ENCODE measurements around the gene SUDS3.

GRCh38 chr12:118463677-118464076, 87.3 kb downstream of the SUDS3 start:
- TF ChIP-seq POLR2AphosphoS5 (IDR thresholded peaks at IDR 0.05; ENCODE audit: borderline replicate concordance, low read depth, low read length) (no peak), EZH2 (IDR thresholded peaks at IDR 0.05) (no peak)
